NCI-H2081 treated with DMSO at 0.1 percent for 48 hours (cell line): Measurements from ENCODE around the gene EP400.
"Not testable (repeated sequence)": the region's sequence is repeated elsewhere in the genome, so short reads cannot be mapped to it uniquely, and the experiment has no call there.

ENCODE experiments used
- DNase-seq: peaks from one replicate; lab custom pipeline; 2025; lab: John Stamatoyannopoulos, UW

EP400 gene

DNA sequence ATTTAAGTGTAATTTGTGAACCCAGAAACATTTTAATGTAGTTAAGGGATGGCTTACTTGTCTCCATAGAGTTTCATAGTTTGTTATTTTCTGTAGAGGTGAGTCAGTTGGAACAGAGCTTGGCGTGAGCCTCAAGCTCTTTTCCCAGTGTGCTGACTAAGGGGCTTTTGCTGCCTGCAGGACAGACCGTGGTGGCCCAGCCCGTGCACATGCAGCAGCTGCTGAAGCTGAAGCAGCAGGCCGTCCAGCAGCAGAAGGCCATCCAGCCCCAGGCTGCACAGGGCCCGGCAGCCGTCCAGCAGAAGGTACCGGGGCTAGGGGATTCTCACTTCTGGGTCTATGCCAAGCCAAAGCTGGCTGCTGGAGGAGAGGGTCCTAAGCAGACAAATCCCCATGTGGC is 117.4 kb downstream of the EP400 start:
- no peak for DNase-seq

DNA sequence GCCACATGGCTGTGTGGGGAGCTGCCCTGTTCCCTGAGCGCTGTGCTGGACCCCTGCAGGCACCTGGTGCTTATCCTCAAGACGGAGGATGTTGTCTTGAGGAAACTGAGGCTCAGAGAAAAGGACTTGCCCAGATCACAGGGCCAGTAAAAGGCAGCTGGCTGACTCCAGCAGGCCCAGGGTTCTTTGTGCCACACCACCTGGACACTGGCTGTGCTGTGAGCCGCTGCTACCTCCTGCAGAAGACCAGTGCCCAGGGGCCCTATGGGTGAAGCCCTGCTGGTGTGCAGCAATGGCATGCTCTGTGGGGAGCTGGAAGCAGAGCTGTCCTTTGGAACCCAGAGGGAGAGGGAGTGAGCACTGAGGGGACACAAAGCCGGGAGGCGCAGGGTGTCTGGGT is 118.5 kb downstream of the EP400 start:
- no peak for DNase-seq

DNA sequence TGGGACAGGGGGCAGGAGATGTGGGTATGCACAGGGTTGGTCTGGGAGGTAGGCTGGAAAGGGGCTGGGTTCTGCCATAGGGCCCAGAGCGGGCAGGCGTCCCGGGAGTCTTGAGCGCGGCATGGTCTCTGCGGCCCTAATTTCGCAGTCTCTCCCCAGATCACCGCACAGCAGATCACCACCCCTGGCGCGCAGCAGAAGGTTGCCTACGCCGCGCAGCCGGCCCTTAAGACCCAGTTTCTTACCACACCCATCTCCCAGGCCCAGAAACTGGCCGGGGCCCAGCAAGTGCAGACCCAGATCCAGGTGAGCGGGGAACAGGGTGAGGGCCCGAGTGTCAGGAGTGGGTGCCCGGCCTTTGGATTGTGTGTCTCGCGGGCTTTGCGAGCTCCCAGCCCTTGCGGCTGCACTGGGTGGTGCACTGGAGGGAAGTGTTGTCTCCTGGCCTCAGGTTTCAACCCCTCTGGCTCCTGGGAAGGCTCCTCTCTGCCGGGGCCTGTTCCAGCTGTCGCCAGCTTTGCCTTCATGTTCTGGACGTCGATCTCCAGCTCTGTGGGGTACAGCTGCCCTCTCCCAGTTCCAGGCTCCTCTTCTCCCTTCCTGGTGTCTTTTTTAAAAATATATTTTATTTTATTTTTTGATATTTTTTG is 119.7 kb downstream of the EP400 start:
- DNase-seq, result no peak

DNA sequence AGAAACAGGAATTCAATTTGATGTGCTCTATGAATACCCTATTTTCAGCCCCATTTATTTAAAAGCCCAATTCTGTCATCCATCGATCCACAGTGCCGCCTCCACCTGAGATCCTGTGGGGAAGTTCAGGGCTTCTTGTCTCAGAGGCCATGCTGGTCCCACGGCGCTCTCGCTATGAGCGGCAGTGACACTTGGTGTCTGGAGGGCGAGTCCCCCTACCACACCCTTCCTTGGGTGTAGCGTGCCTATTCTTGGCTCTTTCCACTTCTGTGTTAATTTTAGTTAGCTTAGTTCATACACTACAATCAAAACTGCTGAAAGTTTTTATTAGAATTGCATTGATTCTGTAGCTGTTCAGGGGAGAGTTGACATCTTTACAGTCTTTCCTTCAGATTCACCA is 120.6 kb downstream of the EP400 start:
- no peak for DNase-seq

GRCh38 chr12:132071040-132071810 is 121.5 kb downstream of the EP400 start:
- DNase-seq, result no peak

- DNase-seq, result no peak
Measured at GRCh38 chr12:132071830-132072384, 122.2 kb downstream of the EP400 start.

DNA sequence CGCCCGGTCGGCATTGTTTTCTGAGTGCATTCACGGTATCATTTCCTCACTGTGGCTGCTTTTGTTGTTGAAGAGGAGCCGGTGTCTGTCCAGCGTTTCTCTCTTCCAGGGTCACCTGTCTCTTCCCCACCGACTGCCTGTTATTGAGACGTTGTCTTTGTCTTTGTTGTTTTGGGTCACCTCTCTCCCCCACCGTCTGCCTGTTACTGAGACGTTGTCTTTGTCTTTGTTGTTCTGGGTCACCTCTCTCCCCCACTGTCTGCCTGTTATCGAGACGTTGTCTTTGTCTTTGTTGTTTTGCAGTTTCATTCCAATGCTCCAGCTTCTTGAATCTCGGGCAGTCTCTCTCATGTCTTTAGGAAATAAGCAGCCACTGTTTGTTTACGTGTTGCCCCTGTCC is 124.5 kb downstream of the EP400 start:
- DNase-seq, result no peak

DNA sequence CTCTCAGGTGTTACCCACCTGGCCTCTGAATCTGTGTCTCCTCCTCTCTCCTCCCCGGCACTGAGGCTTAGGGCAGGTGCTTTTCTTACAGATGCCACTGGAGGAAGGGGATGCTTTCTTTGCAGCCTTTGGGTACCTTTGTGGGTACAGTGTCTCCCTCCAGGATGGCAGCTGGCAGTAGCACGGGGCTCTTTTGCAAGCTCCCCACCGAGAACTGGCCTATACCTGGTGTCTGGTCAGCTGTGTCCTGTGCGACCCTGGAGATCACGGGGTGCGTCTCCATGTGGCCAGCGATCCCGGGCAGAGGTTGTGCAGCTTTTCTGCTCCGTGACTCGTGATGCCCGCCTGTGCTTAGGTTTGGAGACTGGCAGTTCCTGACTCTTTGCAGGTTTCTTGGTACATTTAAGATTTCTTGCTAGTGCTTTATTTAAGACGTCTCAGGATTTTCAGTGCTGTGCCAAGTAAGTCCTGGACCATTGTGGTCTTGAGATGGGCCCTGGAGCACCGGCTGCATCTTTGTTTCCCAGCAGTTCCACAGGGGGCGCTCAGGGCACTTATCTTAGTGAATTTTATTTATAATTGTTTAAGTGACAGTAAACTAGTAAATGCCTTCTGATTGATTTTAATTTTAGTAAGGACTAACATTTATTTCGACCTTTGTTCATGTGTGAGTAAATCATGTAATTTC is 125.4 kb downstream of the EP400 start:
- DNase-seq, result no peak

DNA sequence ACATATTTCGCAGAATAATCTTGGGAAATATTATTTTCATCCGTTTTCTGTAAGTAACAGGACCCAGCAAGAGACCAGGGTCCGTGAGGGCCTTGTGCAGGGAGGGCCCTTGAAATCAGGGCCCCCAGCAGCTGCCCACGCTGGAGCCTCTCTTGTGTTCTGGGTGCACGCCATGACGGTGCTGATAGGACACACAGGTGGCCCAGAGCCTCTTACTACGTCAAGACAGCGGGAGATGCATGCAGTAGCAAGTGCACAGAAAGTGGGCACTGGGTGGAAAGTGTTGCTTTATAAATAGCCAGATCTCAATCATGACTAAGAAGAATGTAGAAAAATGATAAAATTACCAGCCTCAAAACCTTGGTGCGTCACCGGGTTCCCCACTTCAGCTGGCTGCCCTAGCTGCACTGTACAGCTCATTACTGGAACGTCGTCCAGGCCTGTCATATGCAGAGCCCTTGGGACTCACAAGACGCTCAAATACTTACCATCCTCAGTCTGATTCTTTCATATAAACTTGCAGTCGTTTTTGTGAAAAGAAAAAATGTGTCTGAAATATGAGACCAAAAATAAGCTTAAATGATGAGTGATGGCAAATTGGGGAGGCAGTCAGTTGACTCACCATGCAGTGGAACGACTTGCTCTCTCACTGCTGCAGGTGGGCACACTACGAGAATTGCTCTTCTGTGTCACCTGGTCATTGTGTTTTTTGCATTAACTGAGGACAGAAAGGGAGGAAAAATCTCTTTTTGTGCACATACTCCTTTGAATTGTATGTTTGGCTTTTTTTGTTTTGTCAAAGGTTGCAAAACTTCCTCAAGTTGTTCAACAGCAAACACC is 126.2 kb downstream of the EP400 start:
- no peak for DNase-seq

GRCh38 chr12:132076711-132077110 is 127.0 kb downstream of the EP400 start:
- no peak for DNase-seq

DNA sequence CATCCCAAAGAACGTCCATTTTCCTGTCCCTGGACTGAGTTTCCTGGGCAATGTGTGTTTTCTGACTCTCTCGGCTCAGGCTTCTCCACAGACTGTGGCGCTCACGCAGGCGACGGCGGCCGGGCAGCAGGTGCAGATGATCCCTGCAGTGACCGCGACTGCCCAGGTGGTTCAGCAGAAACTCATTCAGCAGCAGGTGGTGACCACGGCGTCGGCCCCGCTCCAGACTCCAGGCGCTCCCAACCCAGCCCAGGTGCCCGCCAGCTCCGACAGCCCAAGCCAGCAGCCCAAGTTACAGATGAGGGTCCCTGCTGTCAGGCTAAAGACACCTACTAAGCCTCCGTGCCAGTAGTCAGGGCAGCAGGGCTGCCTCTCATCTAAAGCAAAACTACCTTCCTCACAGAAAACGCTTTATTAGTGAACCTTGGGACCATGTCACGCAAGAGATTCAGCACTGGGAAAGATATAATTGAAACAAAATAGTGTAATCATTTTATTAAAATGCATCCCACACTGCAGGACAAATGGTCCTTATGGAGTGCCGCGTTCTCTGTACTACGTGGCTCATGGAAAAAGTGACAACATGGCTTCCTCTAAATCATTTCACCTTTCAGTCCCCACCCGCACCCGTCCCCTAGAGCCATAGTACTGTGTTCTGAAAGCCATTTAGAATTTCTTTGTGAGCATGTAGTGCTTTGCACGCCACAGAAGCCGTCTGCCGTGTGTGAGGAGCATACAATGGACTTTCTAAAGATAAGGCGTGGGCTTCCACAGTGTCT is 127.8 kb downstream of the EP400 start:
- DNase-seq, result no peak

- no peak for DNase-seq
Measured at GRCh38 chr12:132078190-132078589, 128.4 kb downstream of the EP400 start.

DNA sequence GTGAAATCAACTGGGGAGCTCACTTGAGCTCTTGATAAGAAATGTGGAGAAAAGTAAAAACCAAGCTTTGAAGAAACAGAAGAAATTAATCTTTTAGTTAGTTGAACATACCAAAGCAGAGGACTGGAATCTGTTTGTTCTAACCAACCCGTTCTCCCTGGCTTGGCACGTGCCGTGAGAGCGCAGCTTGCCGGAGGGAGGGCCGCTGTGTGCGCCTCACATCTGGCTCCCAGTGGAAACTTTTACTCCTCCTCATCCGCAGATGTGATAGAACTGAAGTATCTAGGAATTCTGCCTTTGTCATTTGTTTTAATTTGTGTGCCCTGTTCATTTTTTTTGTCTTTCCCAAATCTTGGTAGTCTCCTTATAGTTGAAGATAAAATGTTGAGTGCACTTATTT is 129.5 kb downstream of the EP400 start:
- DNase-seq, result no peak

DNA sequence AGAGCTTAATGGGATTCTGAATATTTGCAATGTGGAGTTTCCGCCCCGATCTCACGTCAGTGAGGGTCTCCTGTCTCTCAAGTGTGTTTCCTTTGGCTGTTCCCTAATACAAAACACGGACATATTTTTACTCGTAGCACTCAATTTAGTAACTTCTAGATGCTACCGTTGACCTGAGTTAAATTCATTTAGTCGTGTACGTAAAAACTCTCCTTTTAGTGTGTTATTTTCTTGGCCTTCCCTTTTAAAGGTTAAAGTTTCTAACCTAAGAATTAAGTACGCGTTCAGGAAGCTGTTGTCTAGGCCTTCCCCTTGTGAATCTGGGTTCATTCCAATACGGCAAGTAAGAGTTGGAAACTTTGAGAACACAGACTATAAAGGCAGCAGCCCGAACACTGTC is 130.0 kb downstream of the EP400 start:
- DNase-seq, result no peak

DNA sequence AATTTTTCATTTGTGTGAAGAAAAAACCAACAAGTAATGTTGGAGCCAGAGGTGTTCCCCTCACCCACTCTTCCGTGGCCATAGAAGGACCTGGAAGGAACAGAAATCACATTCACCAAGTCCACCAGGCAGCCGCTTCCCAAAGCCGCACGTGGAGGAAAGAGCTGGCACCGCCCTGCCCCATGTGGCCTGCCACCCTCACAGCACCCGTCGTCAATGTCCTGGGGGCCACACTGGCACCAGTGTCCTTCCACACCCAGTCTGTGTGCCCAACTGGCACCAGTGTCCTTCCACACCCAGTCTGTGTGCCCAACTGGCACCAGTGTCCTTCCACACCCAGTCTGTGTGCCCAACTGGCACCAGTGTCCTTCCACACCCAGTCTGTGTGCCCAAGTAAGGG is 130.8 kb downstream of the EP400 start:
- DNase-seq, result not testable (repeated sequence)

- DNase-seq, result no peak
Measured at GRCh38 chr12:132081423-132081822, 131.7 kb downstream of the EP400 start.

GRCh38 chr12:132083614-132083940 is 133.8 kb downstream of the EP400 start:
- no peak for DNase-seq

- peak; percentile 89 for DNase-seq
Measured at GRCh38 chr12:132083941-132084620, 134.3 kb downstream of the EP400 start.

GRCh38 chr12:132084621-132085290 is 135.0 kb downstream of the EP400 start:
- no peak for DNase-seq

- no peak for DNase-seq
Measured at GRCh38 chr12:132085291-132085635, 135.5 kb downstream of the EP400 start.
